Activated naive CD8-positive, alpha-beta T cell treated with anti-CD3 and anti-CD28 coated beads, Interleukin-2, amount 10 ng/mL, durations not matched to agents 7 days and 5 days (primary cell): ENCODE measurements around the gene SYNGR2. TPM values are rescaled to one million over a fixed set of nuclear protein-coding genes. Genes with fewer than 3 reads are reported as not detected.

Experiments used
- ATAC-seq: fragments of 150-1000 bp; cut with Tn5 transposase; one replicate; pipeline ENCODE4 v1.10.0; 2021; ENCODE audit warnings: low read depth, moderate library complexity
- POLR2A ChIA-PET: fragments of 350-600 bp; sonication (Branson Sonifier 250); formaldehyde crosslinking; loops from one replicate; lab custom pipeline; 2021; ENCODE audit warnings: antibody characterized with exemption; lab: Charles Lee
- DNase-seq: peaks from one replicate; pipeline ENCODE4 v3.0.0; 2021
- H3K27ac Mint-ChIP-seq: one replicate; pipeline ENCODE4 v1.8.0; 2022; ENCODE audit warnings: mild to moderate bottlenecking, mixed read lengths
- H3K27me3 Mint-ChIP-seq: one replicate; pipeline ENCODE4 v1.8.0; 2022; ENCODE audit warnings: mild to moderate bottlenecking, moderate library complexity, mixed read lengths
- H3K36me3 Mint-ChIP-seq: one replicate; pipeline ENCODE4 v1.8.0; 2021; ENCODE audit warnings: mild to moderate bottlenecking, mixed read lengths
- H3K4me1 Mint-ChIP-seq: one replicate; pipeline ENCODE4 v1.8.0; 2021; ENCODE audit warnings: mixed read lengths
- H3K4me3 Mint-ChIP-seq: one replicate; pipeline ENCODE4 v1.8.0; 2022; ENCODE audit warnings: mild to moderate bottlenecking, moderate library complexity, mixed read lengths
- H3K9me3 Mint-ChIP-seq: one replicate; pipeline ENCODE4 v1.8.0; 2021; ENCODE audit warnings: mixed read lengths
- total RNA-seq, 2 experiments: library from RNA; stranded (reverse); gene quantifications; one replicate each; pipeline ENCODE4 v1.2.3, GENCODE V29; 2021

Gene SYNGR2, protein sequence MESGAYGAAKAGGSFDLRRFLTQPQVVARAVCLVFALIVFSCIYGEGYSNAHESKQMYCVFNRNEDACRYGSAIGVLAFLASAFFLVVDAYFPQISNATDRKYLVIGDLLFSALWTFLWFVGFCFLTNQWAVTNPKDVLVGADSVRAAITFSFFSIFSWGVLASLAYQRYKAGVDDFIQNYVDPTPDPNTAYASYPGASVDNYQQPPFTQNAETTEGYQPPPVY
- 10 to 100 TPM; 43.2 to 50.5 TPM for total RNA-seq

DNA sequence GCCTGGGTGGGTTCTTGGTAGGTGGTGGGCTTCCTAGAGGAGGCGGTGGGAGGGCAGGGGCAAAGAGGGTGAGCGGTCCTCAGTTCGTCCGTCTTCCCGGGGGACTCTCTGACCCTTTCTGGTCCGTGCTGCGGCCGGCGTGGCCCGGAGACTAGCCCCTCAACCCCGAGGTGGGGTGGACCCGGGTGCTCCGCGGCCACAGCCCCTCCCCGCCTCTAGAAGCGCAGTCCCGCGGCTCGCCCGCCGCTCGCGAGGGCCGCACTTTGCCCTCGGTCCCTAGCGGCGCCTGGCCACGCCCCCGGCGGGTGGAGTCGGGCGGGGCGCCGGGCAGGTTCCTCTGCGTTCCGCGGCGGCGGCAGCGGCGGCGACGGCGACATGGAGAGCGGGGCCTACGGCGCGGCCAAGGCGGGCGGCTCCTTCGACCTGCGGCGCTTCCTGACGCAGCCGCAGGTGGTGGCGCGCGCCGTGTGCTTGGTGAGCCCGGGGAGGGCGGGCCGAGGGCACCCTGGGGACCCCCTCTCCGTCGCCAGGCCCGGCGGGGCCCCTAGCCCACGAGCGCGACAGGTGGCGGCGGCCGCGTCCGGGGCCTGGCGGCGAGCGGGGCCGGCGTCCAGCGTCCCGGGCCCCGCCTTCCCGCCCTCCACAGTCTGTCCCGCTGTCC is at the start of gene SYNGR2:
Gene SYNGR2, plus strand, starts transcription at position 340 of the 661 bp plus-strand sequence. Its CDS starts 36 bp downstream, at position 376.
- Mint-ChIP-seq H3K9me3 (no peaks in the 10 kb centered on the region), H3K27me3 (peaks cover 1% of the 10 kb centered on the region), H3K36me3 (peaks cover 4% of the 10 kb centered on the region), H3K4me3 (peak within 1 kb of the TSS; percentile 65), H3K27ac (peak within 1 kb of the TSS; percentile 54), H3K4me1 (peaks cover 17% of the 10 kb centered on the region)
- ATAC-seq, result peak; percentile 88
- peak; percentile 97 for DNase-seq
- POLR2A ChIA-PET, result interaction anchor here (1.1 to 1.6 kb wide), 2 partner anchors 24 to 30 kb away, joined by 5 read pairs; no protein-coding TSS in a partner anchor

DNA sequence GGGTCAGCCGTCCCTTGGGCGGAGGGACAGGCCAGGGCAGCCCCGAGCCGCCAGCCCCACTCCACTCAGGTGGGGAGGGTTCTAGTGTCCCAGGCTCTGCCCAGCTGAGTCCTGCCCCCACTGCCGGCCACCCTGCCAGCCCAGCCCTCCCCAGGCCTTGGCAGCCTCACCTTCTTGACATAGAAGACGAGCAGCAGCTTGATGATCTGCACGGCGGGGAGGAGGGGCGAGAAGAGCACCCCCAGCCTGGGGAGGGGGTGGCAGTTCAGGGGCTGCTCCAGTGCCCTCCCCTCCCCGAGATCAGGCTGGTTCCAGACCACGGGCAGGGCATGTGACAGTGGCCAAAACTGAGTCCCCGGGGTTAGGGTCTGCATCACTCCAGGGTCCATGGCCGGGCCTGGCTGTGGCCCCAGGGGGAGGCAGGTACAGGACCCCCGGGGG is 49.6 kb upstream of the SYNGR2 start:
- H3K4me1 Mint-ChIP-seq, result peaks cover 51% of the 10 kb centered on the region
- H3K27ac Mint-ChIP-seq, result no peak overlapping the region
- ATAC-seq (no peak), DNase-seq (no peak)
- H3K9me3 Mint-ChIP-seq, result no peaks in the 10 kb centered on the region
- peaks cover 51% of the 10 kb centered on the region for H3K36me3 Mint-ChIP-seq
- no peak overlapping the region for H3K4me3 Mint-ChIP-seq
- no peaks in the 10 kb centered on the region for H3K27me3 Mint-ChIP-seq
- POLR2A ChIA-PET, result interaction anchor here (1.0 to 13.9 kb wide), 4 partner anchors 9 to 133 kb away, joined by 3 to 380 read pairs (median 30); partner anchors contain the start of genes TMC6 and TMC8

DNA sequence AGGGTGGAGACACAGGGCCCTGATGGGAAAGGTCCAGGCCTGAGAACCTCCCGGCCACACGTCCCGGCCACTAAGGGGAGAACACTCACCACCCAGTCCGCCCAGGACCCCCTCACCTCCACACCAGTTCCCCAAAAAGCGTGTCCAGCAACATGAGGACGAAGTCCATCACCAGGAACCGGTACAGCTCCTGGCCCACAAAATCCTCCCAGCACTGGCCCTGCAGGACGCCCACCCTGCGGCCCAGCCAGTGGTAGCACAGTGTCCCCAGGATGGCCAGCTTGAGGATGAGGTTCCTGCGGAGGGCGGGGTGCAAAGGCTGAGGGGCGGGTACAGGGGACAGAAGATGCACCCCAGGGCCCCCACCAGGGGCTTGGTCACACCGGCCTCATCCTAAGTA is 47.8 kb upstream of the SYNGR2 start:
- ATAC-seq (no peak), DNase-seq (no peak)
- POLR2A ChIA-PET, result interaction anchor here (0.5 to 13.9 kb wide), 3 partner anchors 9 to 102 kb away, joined by 3 to 380 read pairs (median 53); partner anchors contain the start of genes TMC6 and TMC8
- Mint-ChIP-seq H3K36me3 (peaks cover 45% of the 10 kb centered on the region), H3K27ac (peak overlapping the region; percentile 96), H3K4me1 (peaks cover 45% of the 10 kb centered on the region), H3K27me3 (no peaks in the 10 kb centered on the region), H3K4me3 (peak overlapping the region; percentile 93), H3K9me3 (no peaks in the 10 kb centered on the region)

DNA sequence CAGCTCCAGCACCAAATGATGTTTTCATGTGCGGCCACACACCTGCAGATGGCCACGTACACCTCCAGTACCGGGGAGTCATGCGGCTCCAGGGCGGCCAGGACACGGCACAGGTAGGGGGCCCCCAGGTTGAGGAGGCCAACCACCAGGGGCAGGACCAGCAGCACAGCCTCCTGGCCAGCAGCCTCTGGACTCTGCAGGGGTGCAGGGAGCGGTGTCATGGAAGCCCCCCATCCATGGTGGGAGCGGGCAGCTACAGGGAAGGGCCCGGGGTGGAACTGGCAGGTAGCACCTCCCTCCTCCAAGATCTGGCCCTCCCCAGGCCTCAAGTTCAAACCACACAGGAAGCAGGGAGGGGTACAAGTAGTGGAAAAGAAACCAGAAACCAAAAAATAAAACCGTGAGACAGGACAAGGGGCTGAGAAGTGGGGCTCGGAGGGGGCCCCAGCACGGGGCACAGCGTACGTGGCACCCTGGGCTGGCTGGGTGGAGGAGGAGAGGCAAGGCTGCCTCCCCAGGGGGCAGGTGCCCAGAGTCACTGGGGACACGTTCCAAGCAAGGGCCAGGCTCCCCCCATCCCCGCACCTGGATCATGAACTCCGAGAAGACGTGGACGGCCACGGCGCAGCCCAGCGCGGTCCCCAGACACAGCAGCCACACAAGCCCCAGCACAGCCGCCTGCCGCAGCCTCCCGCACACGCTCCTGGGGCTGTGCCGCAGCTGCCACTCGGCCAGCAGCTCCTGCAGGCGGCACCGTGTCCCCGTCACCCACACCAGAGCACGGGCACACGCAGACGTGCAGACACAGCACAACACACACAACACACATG is 47.2 kb upstream of the SYNGR2 start:
- ATAC-seq (peak; percentile 62), DNase-seq (peak; percentile 72)
- Mint-ChIP-seq H3K4me1 (peaks cover 45% of the 10 kb centered on the region), H3K4me3 (peak overlapping the region; percentile 93), H3K27me3 (no peaks in the 10 kb centered on the region), H3K27ac (peak overlapping the region; percentile 96), H3K9me3 (no peaks in the 10 kb centered on the region), H3K36me3 (peaks cover 47% of the 10 kb centered on the region)
- POLR2A ChIA-PET, result interaction anchor here (0.5 to 13.9 kb wide), 4 partner anchors 9 to 163 kb away, joined by 3 to 380 read pairs (median 28); partner anchors contain the start of genes TMC6, TMC8 and TNRC6C

DNA sequence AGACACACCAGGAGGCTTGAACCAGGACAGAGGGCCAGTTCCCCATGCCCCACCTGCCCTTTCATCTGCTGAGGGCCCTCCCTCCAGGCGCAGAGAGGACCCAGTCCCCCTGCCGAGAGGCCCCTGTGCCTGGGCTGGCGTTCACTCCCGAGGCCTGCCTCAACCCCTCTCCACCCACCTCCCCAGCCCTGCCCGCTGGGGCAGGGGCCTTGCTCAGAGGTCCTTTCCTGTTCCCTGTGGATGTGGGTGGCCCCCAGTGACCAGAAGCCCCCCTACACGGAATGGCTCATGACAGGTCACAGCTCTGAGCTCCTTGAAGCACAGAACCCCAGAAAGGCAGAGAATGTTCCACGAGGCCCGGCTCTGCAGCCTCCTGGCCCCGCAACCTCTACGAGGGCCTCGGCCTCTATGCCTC is 46.6 kb upstream of the SYNGR2 start:
- peaks cover 49% of the 10 kb centered on the region for H3K36me3 Mint-ChIP-seq
- H3K9me3 Mint-ChIP-seq, result no peaks in the 10 kb centered on the region
- DNase-seq, result no peak
- H3K4me1 Mint-ChIP-seq, result peaks cover 47% of the 10 kb centered on the region
- H3K27ac Mint-ChIP-seq, result peak overlapping the region; percentile 96
- H3K27me3 Mint-ChIP-seq, result no peaks in the 10 kb centered on the region
- POLR2A ChIA-PET, result interaction anchor here (0.6 to 13.9 kb wide), 4 partner anchors 8 to 163 kb away, joined by 3 to 380 read pairs (median 28); partner anchors contain the start of genes TMC6, TMC8 and TNRC6C
- H3K4me3 Mint-ChIP-seq, result peak overlapping the region; percentile 93
- no peak for ATAC-seq

DNA sequence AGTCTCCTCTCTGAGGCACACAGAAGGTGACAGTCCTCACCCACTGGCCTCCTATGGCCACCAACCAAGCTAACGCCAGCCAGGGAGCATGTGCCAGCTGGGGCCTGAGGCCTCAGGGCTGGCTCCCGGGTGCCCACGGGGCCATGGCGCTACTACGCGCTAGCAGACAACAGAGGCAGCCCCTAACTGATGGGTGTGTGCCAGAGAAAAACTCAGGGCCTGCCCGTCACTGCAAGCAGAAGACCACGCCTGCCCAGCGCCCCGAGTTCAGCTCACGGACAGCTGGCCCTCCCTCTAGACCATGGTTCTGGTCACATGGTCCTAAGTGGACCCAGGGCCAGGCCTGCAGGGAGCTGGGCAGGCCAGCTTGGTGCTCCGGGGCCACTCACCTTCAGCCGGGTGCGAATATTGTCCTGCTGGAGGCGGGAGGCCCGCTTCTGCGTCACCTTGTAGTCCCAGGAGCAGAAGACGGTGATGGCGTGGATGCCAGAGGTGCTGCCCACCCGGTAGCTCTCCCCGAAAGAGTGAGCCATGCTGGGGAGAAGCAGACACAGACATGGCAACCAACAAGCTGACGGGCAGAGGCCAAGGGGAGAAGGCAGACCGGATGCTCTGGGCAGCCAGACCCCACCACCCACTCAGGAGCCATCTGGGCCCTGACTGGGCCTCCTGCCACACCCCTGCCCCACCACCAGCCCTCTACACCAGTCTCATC is 46.0 kb upstream of the SYNGR2 start:
- H3K4me1 Mint-ChIP-seq, result peaks cover 47% of the 10 kb centered on the region
- DNase-seq, result peak; percentile 56
- no peak for ATAC-seq
- POLR2A ChIA-PET, result interaction anchor here (0.6 to 13.9 kb wide), 4 partner anchors 7 to 164 kb away, joined by 3 to 380 read pairs (median 28); partner anchors contain the start of genes TMC6, TMC8 and TNRC6C
- H3K27me3 Mint-ChIP-seq, result no peaks in the 10 kb centered on the region
- H3K27ac Mint-ChIP-seq, result peak overlapping the region; percentile 96
- H3K9me3 Mint-ChIP-seq, result no peaks in the 10 kb centered on the region
- H3K4me3 Mint-ChIP-seq, result peak overlapping the region; percentile 93
- peaks cover 50% of the 10 kb centered on the region for H3K36me3 Mint-ChIP-seq

DNA sequence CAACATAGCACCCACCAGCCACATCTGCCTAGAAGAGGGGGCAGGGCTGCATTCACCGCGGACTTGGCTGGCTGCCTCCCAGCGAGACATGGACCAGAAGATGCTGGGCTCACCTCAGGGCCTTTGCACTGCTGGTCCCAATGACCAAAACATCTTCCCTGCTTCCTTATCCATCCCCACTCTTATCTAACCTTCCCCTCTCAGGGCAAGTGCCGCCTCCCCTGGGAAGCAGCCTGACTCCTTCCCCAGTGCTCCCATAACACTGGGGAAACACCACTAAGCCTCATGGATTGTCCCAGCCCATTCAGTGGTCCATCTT is 45.5 kb upstream of the SYNGR2 start:
- no peaks in the 10 kb centered on the region for H3K9me3 Mint-ChIP-seq
- peak overlapping the region; percentile 93 for H3K4me3 Mint-ChIP-seq
- H3K4me1 Mint-ChIP-seq, result peaks cover 47% of the 10 kb centered on the region
- no peaks in the 10 kb centered on the region for H3K27me3 Mint-ChIP-seq
- POLR2A ChIA-PET, result interaction anchor here (1.5 to 13.9 kb wide), 3 partner anchors 7 to 165 kb away, joined by 4 to 380 read pairs (median 53); partner anchors contain the start of genes TMC6, TMC8 and TNRC6C
- no peak for DNase-seq
- ATAC-seq, result no peak
- peak overlapping the region; percentile 96 for H3K27ac Mint-ChIP-seq
- H3K36me3 Mint-ChIP-seq, result peaks cover 49% of the 10 kb centered on the region

DNA sequence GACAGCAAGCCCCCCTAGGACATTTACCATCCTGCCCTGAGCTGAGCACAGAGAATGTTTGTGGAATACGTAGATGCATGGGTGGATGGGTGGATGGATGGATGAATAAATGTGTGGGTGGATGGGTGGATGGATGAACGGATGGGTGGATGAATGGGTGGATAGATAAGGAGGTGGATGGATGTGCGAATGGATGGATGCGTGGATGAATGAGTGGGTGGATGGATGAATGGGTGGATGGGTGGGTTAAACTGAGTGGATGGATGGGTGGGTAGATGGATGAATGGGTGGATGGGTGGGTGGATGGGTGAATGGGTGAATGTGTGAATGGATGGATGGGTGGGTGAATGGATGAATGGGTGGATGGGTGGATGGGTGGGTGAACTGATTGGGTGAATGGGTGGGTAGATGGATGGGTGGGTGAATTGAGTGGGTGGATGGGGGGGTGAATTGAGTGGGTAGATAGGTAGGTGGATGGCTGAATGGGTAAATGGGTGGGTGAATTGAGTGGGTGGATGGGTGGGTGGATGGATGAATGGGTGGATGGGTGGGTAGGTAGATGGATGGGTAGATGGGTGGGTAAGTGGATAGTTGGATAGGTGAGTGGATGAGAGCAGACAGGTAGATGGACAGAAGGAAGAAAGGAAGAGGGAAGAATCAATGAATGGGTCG is 45.0 kb upstream of the SYNGR2 start:
- peak overlapping the region; percentile 93 for H3K4me3 Mint-ChIP-seq
- H3K27ac Mint-ChIP-seq, result peak overlapping the region; percentile 96
- DNase-seq (no peak), ATAC-seq (no peak)
- peaks cover 45% of the 10 kb centered on the region for H3K4me1 Mint-ChIP-seq
- H3K9me3 Mint-ChIP-seq, result no peaks in the 10 kb centered on the region
- POLR2A ChIA-PET, result interaction anchor here (9.4 to 13.9 kb wide), 2 partner anchors 12 to 15 kb away, joined by 77 to 380 read pairs; no protein-coding TSS in a partner anchor
- peaks cover 47% of the 10 kb centered on the region for H3K36me3 Mint-ChIP-seq
- H3K27me3 Mint-ChIP-seq, result no peaks in the 10 kb centered on the region

DNA sequence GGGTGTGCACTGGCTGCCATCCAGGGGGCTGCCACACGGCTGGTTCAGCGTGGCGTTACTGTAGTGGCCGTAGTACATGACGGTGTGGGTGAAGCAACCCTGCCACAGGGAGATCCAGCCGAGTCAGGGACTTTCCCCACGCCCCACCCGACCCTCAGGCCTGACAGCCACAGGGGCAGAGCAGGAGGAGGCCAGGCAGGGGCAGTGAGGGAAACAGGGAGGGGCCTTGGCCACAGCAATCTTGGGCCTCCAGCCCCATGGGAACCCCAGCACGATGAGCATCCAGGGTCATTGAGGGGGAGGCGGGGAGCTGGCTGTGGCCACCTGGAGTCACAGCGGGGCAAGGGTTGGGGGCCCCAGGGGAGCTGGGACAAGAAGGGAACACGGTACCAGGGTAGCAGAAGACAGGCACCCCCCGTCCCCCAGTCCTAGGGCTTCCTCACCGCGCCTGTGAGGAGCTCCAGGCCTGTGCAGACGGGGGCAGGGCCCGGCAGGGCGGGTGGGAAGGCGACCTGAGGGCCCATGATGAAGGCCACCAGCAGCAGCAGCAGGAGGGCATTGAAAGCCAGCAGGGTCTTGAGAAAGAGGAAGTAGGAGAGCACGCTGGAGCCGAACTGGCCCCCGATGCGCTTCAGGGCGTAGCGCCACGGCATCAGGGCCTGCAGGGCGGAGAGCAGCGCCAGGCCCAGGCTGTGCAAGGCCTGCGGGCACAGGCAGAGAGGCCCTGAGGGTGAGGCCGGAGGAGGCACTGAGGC is 44.1 kb upstream of the SYNGR2 start:
- POLR2A ChIA-PET, result interaction anchor here (1.3 to 13.9 kb wide), 4 partner anchors 13 to 52 kb away, joined by 4 to 380 read pairs (median 42); no protein-coding TSS in a partner anchor
- Mint-ChIP-seq H3K4me1 (peaks cover 49% of the 10 kb centered on the region), H3K36me3 (peaks cover 46% of the 10 kb centered on the region), H3K27me3 (no peaks in the 10 kb centered on the region), H3K4me3 (peak overlapping the region; percentile 93), H3K27ac (peak overlapping the region; percentile 96), H3K9me3 (no peaks in the 10 kb centered on the region)
- no peak for ATAC-seq
- no peak for DNase-seq

DNA sequence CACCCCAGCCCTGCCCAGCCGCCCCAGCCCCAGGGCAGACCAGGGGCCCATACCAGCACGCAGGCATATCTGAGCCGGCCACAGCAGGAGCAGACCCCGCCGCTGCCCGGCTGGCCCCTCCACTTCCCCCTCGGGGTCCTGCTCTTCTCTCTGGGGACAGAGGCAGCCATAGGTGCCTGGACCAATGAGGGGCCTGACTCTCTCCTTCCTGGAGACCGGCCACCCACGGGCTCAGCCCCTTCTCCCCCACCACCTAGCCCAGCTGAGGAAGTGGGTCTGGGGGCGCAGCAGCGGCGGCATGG is 43.6 kb upstream of the SYNGR2 start:
- H3K4me1 Mint-ChIP-seq, result peaks cover 52% of the 10 kb centered on the region
- POLR2A ChIA-PET, result interaction anchor here (1.3 to 13.9 kb wide), 5 partner anchors 8 to 52 kb away, joined by 4 to 380 read pairs (median 11); no protein-coding TSS in a partner anchor
- peaks cover 46% of the 10 kb centered on the region for H3K36me3 Mint-ChIP-seq

More for the DNA sequence above, 43.6 kb upstream of the SYNGR2 start:
- no peak for ATAC-seq
- Mint-ChIP-seq H3K4me3 (peak overlapping the region; percentile 93), H3K27ac (peak overlapping the region; percentile 81), H3K9me3 (no peaks in the 10 kb centered on the region), H3K27me3 (no peaks in the 10 kb centered on the region)
- DNase-seq, result no peak
